ENCODE data around the gene ZNF790. TPM values are rescaled to one million over a fixed set of nuclear protein-coding genes. Genes with fewer than 3 reads are reported as not detected.

ZNF790 gene
- total RNA-seq, 1 experiment from 2014 or later = 6.8 TPM

GRCh38 chr19:36837906-36838783 is at the start of gene ZNF790 (continued):
- no peak for TF ChIP-seq ZNF281 (CRISPR knock-in tag; IDR thresholded peaks at IDR 0.05)
- TF ChIP-seq ERG (CRISPR knock-in tag; IDR thresholded peaks at IDR 0.05) = peak; percentile 30; the same call in 1 of the 2 replicates
- no peak for TF ChIP-seq NR3C1 (CRISPR knock-in tag; conservative IDR thresholded peaks at IDR 0.05; ENCODE audit: low read depth)
- TF ChIP-seq ZNF396 (CRISPR knock-in tag; IDR thresholded peaks at IDR 0.05; ENCODE audit: borderline replicate concordance) = no peak
- no peak for TF ChIP-seq USF1 (CRISPR knock-in tag; IDR thresholded peaks at IDR 0.05)
- no peak for TF ChIP-seq ATF2 (CRISPR knock-in tag; IDR thresholded peaks at IDR 0.05; ENCODE audit: borderline replicate concordance, low read depth)
- no peak for TF ChIP-seq ZNF263 (CRISPR knock-in tag; IDR thresholded peaks at IDR 0.05; ENCODE audit: low read depth)
- TF ChIP-seq NFE2L1 (CRISPR knock-in tag; IDR thresholded peaks at IDR 0.05) = no peak
- no peak for TF ChIP-seq ZNF416 (CRISPR knock-in tag; IDR thresholded peaks at IDR 0.05)
- peak; percentile 9; the same call in 1 of the 2 replicates for TF ChIP-seq ZNF232 (CRISPR knock-in tag; IDR thresholded peaks at IDR 0.05)
- no peak for TF ChIP-seq ZNF423 (CRISPR knock-in tag; IDR thresholded peaks at IDR 0.05)

GRCh38 chr19:36876993-36877938 is 39.1 kb upstream of the ZNF790 start:
- Mint-ChIP-seq H3K27me3 (ENCODE audit: low read depth) (peaks cover 7% of the 10 kb centered on the region), H3K9me3 (peaks cover 65% of the 10 kb centered on the region), H3K4me1 (no peaks in the 10 kb centered on the region), H3K27ac (no peak overlapping the region), H3K4me3 (no peak overlapping the region), H3K36me3 (peaks cover 79% of the 10 kb centered on the region)
- ATAC-seq (no peak), DNase-seq (ENCODE audit: low spot score) (no peak)
- ChIA-PET POLR2A (no interaction called here), CTCF (no interaction called here)
- TF ChIP-seq FOXK1 (CRISPR knock-in tag; IDR thresholded peaks at IDR 0.05) (no peak), ZNF263 (CRISPR knock-in tag; IDR thresholded peaks at IDR 0.05; ENCODE audit: low read depth) (no peak), E2F5 (CRISPR knock-in tag; IDR thresholded peaks at IDR 0.05) (no peak), ARID4B (CRISPR knock-in tag; IDR thresholded peaks at IDR 0.05; ENCODE audit: borderline replicate concordance) (no peak), FOXJ3 (CRISPR knock-in tag; IDR thresholded peaks at IDR 0.05; ENCODE audit: borderline replicate concordance) (no peak), AR (CRISPR knock-in tag; IDR thresholded peaks at IDR 0.05) (no peak)

All from WTC11 (cell line).